ENCODE measurements around the gene SMCO3. TPM values are rescaled to one million over a fixed set of nuclear protein-coding genes. Genes with fewer than 3 reads are reported as not detected.
A peak's percentile ranks its signal among the peaks of the same experiment; 100 is the strongest.

SMCO3 gene
- total RNA-seq, 2 experiments from 2014 or later: not detected

DNA sequence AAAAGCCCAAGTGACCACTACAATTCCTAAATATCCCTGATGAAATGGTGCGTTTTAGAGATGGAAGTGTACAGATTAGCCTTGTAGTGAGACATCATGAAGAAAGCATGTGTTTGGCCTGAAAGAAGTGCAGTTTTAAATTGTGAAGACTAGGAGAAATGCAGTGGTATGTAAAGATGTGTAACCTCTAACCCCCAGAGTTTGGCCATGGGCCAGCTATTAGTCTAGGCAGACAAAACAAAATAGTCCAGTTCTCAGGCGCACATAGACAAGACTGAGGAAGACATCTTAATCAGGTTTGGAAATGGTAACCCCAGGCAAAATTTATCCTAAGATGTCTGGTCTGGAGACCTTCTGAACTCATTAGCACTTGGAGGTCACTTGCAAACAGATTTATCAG lies 34.1 kb downstream of the SMCO3 start:
- POLR2A ChIA-PET: interaction anchor here (8.0 kb wide), 1 partner anchor 8 kb away, joined by 114 read pairs; a partner anchor contains a TSS
- no peaks in the 10 kb centered on the region for H3K9me3 Mint-ChIP-seq

DNA sequence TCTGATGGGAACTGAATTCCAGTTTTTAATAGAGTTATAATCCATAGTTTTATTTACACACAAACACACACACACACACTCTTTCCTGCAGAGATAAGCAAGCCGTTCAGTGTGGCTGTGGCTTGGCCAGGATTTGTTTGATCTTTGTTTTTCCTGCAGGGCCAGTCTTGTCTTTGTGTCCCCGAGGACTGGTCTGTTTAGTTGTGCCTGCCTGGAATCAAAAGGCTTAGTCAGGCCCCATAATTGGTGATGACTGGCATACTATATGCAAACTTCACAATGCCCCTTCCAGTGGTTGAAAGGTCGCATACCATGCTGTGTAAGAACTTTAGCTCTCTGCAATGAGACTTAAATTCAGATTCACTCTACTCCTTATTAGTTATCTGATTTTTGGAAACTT lies 36.7 kb downstream of the SMCO3 start:
- no peaks in the 10 kb centered on the region for H3K9me3 ChIP-seq (ENCODE audit: control insufficient read depth in 1 of 2, insufficient read depth in 1 of 2, low read length in 2 of 2)
- Mint-ChIP-seq H3K36me3 (ENCODE audit: low read depth) (peaks cover 13% of the 10 kb centered on the region), H3K27me3 (no peaks in the 10 kb centered on the region), H3K4me3 (no peak overlapping the region), H3K27ac (no peak overlapping the region), H3K4me1 (ENCODE audit: low read depth) (peaks cover 46% of the 10 kb centered on the region), H3K9me3 (no peaks in the 10 kb centered on the region)
- ChIA-PET POLR2A (interaction anchor here (0.7 to 1.2 kb wide), 3 partner anchors 10 to 26 kb away, joined by 3 to 5 read pairs (median 3); partner anchors contain the start of genes C12orf60 and WBP11), CTCF (interaction anchor here (1.1 kb wide), 1 partner anchor 219 kb away, joined by 4 read pairs; no protein-coding TSS in a partner anchor)
- no peaks in the 10 kb centered on the region for H3K36me3 ChIP-seq (ENCODE audit: insufficient read depth, low read length)
- peaks cover 26% of the 10 kb centered on the region for H3K4me1 ChIP-seq (ENCODE audit: insufficient read depth, low read length)
- no peak for DNase-seq
- no peak overlapping the region for H3K4me3 ChIP-seq (ENCODE audit: low read length)
- H3K27ac ChIP-seq (ENCODE audit: low read depth in 1 of 2, low read length in 2 of 2): no peak overlapping the region
- TF ChIP-seq, protein P1, sequence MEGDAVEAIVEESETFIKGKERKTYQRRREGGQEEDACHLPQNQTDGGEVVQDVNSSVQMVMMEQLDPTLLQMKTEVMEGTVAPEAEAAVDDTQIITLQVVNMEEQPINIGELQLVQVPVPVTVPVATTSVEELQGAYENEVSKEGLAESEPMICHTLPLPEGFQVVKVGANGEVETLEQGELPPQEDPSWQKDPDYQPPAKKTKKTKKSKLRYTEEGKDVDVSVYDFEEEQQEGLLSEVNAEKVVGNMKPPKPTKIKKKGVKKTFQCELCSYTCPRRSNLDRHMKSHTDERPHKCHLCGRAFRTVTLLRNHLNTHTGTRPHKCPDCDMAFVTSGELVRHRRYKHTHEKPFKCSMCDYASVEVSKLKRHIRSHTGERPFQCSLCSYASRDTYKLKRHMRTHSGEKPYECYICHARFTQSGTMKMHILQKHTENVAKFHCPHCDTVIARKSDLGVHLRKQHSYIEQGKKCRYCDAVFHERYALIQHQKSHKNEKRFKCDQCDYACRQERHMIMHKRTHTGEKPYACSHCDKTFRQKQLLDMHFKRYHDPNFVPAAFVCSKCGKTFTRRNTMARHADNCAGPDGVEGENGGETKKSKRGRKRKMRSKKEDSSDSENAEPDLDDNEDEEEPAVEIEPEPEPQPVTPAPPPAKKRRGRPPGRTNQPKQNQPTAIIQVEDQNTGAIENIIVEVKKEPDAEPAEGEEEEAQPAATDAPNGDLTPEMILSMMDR (IDR thresholded peaks at IDR 0.05): no peak
- H3K27me3 ChIP-seq (ENCODE audit: control insufficient read depth in 1 of 2, insufficient read depth in 2 of 2, low read length in 2 of 2): no peaks in the 10 kb centered on the region
- intact Hi-C loops (cut with DNase I, micrococcal nuclease): loop anchor here (2.0 to 10.0 kb wide), 7 partner anchors 26 to 372 kb away; partner anchors contain the start of genes C12orf60 (in 1 of the 2), MGP (in 1 of the 2) and WBP11 (in 1 of the 2)
- no peak for ATAC-seq (ENCODE audit: poor library complexity)

More for the DNA sequence above, 34.1 kb downstream of the SMCO3 start:
- no peak for DNase-seq
- H3K27me3 Mint-ChIP-seq: no peaks in the 10 kb centered on the region
- intact Hi-C loops (cut with DNase I, micrococcal nuclease): loop anchor here (5.0 to 10.0 kb wide), 6 partner anchors 58 to 375 kb away; partner anchors contain the start of gene MGP (in 1 of the 2)
- no peaks in the 10 kb centered on the region for H3K9me3 ChIP-seq (ENCODE audit: control insufficient read depth in 1 of 2, insufficient read depth in 1 of 2, low read length in 2 of 2)
- H3K4me3 Mint-ChIP-seq: no peak overlapping the region
- peaks cover 28% of the 10 kb centered on the region for H3K4me1 Mint-ChIP-seq (ENCODE audit: low read depth)
- H3K27me3 ChIP-seq (ENCODE audit: control insufficient read depth in 1 of 2, insufficient read depth in 2 of 2, low read length in 2 of 2): no peaks in the 10 kb centered on the region
- CTCF ChIA-PET: no interaction called here
- peaks cover 6% of the 10 kb centered on the region for H3K36me3 ChIP-seq (ENCODE audit: insufficient read depth, low read length)
- peaks cover 9% of the 10 kb centered on the region for H3K4me1 ChIP-seq (ENCODE audit: insufficient read depth, low read length)
- H3K27ac Mint-ChIP-seq: no peak overlapping the region
- TF ChIP-seq, protein P1 (IDR thresholded peaks at IDR 0.05): no peak
- peaks cover 7% of the 10 kb centered on the region for H3K36me3 Mint-ChIP-seq (ENCODE audit: low read depth)
- no peak for ATAC-seq (ENCODE audit: poor library complexity)
- H3K27ac ChIP-seq (ENCODE audit: low read depth in 1 of 2, low read length in 2 of 2): no peak overlapping the region
- no peak overlapping the region for H3K4me3 ChIP-seq (ENCODE audit: low read length)

DNA sequence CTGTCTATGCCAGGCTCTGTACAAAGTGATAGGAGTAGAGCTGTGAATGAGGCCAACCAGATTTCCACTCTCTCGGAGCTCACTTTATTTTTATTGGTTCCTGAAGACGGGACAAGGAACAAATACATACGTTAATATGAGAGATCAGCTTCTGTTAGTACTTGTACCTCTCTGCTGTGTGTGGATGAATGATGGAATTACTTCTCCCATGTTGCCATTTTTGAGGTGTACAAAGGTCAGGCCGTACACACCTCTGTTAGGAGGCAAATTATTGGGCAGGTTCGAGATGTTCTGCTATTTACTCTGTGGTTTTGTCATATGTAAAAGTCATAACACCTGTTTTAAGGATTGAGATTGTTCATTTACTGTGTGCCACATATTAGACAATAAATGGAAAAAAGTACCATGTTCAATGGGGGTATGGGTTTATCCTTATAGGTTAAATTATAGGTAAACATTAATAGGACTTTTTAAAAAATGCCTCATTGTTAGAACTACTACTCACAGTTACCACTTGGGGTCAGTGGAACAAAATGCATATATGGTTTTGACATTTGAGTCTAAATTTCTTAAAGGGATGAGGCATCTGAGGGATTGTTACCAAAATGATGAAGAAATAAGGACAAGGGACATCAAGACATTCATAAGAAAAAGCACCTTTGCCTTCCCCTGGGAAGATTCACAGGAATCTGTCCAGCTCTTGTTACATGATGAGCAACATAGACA lies 37.6 kb downstream of the SMCO3 start:
- DNase-seq (peak in 3 of 14 experiments; percentile 17 to 32 (median 28)), ATAC-seq (ENCODE audit: poor library complexity) (no peak)
- TF ChIP-seq, protein P1 (IDR thresholded peaks at IDR 0.05): peak; percentile 34
- ChIA-PET CTCF (interaction anchor here (1.1 to 2.0 kb wide), 3 partner anchors 8 to 220 kb away, joined by 3 to 8 read pairs (median 4); partner anchors contain the start of genes C12orf60 and WBP11), POLR2A (interaction anchor here (1.2 kb wide), 2 partner anchors 13 to 27 kb away, joined by 3 to 5 read pairs; partner anchors contain the start of genes C12orf60 and WBP11)
- H3K27ac Mint-ChIP-seq: peak overlapping the region; percentile 100
- Histone ChIP-seq H3K4me1 (ENCODE audit: insufficient read depth, low read length) (peaks cover 28% of the 10 kb centered on the region), H3K27ac (ENCODE audit: low read depth in 1 of 2, low read length in 2 of 2) (no peak overlapping the region), H3K36me3 (ENCODE audit: insufficient read depth, low read length) (no peaks in the 10 kb centered on the region), H3K27me3 (ENCODE audit: control insufficient read depth in 1 of 2, insufficient read depth in 2 of 2, low read length in 2 of 2) (no peaks in the 10 kb centered on the region), H3K9me3 (ENCODE audit: control insufficient read depth in 1 of 2, insufficient read depth in 1 of 2, low read length in 2 of 2) (no peaks in the 10 kb centered on the region), H3K4me3 (ENCODE audit: low read length) (no peak overlapping the region)
- peaks cover 17% of the 10 kb centered on the region for H3K36me3 Mint-ChIP-seq (ENCODE audit: low read depth)
- intact Hi-C loops (cut with DNase I, micrococcal nuclease): loop anchor here (2.0 to 10.0 kb wide), 7 partner anchors 26 to 372 kb away; partner anchors contain the start of genes C12orf60 (in 1 of the 2), MGP (in 1 of the 2) and WBP11 (in 1 of the 2)
- no peaks in the 10 kb centered on the region for H3K27me3 Mint-ChIP-seq
- peak overlapping the region; percentile 97 for H3K4me3 Mint-ChIP-seq
- no peaks in the 10 kb centered on the region for H3K9me3 Mint-ChIP-seq
- peaks cover 54% of the 10 kb centered on the region for H3K4me1 Mint-ChIP-seq (ENCODE audit: low read depth)
